HCT116 (cell line): ENCODE measurements around the gene IGIP. TPM values are rescaled to one million over a fixed set of nuclear protein-coding genes. Genes with fewer than 3 reads are reported as not detected.

Experiments
- ATAC-seq: fragments of 200-7000 bp; cut with Tn5 transposase; 2 replicates; pipeline ENCODE4 v1.9.1; 2020; ENCODE audit warnings: mild to moderate bottlenecking, moderate library complexity
- BruUV-seq: library from RNA; stranded (reverse); fragments of 400-500 nt; replicated peaks from 2 replicates; lab custom pipeline; 2021; lab: Mats Ljungman, UMichigan
- CTCF ChIA-PET: fragments of 300-600 bp; sonication (Branson Sonifier 250); formaldehyde crosslinking; loops from one replicate; lab custom pipeline; 2021; ENCODE audit warnings: antibody characterized with exemption; lab: Charles Lee
- POLR2A ChIA-PET: fragments of 300-600, 350-600 bp; sonication (Branson Sonifier 250); formaldehyde crosslinking; loops from one replicate; lab custom pipeline; 2021; ENCODE audit warnings: antibody characterized with exemption; lab: Charles Lee
- RAD21 ChIA-PET, 2 experiments: fragments of 300-600 bp; sonication (Branson Sonifier 250); formaldehyde crosslinking; loops; one replicate each; lab custom pipeline; 2023; ENCODE audit warnings: low total read pairs in 2 of 2; ENCODE audit not compliant: uncharacterized antibody in 2 of 2, unreplicated experiment in 2 of 2, low non-redundant PET in 1 of 2; lab: Charles Lee
- DNase-seq: peaks from one replicate; pipeline ENCODE4 v3.0.0-alpha.2; 2010; ENCODE audit warnings: low read depth, low spot score
- H2AFZ ChIP-seq: fragments of 200-600 bp; shearing (Covaris generic), sonication (generic); 2 replicates; pipeline ENCODE4 v1.6.1; 2017; ENCODE audit warnings: low read depth, mixed run types, mixed read lengths, antibody characterized with exemption, low read length; ENCODE audit not compliant: poor library complexity, severe bottlenecking
- H3K27ac ChIP-seq: 2 replicates; pipeline ENCODE4 v1.5.1; 2012; ENCODE audit warnings: low read depth, low read length
- H3K27me3 ChIP-seq: fragments of 200-600 bp; sonication (generic); 2 replicates; pipeline ENCODE4 v1.6.1; 2016; ENCODE audit warnings: mixed run types, low read length, mixed read lengths; ENCODE audit not compliant: insufficient read depth
- H3K36me3 ChIP-seq, 2 experiments: fragments of 200-500 bp in 1 of 2; fragments of 200-600 bp in 1 of 2; sonication (Bioruptor generic) in 1 of 2; sonication (generic) in 1 of 2; 2 replicates each; pipeline versions ENCODE4 v1.5.1 to v1.6.1; 2014 to 2016; ENCODE audit warnings: low read length in 2 of 2, inconsistent platforms in 1 of 2, mixed read lengths in 1 of 2, mixed run types in 1 of 2; ENCODE audit not compliant: insufficient read depth in 2 of 2, control insufficient read depth in 1 of 2
- H3K4me1 ChIP-seq, 2 experiments: fragments of 200-600 bp in 1 of 2; sonication (generic) in 1 of 2; 2 replicates each; pipeline versions ENCODE4 v1.5.1 to v1.6.1; 2012 to 2017; ENCODE audit warnings: low read length in 2 of 2, inconsistent platforms in 1 of 2, mild to moderate bottlenecking in 1 of 2, mixed read lengths in 1 of 2, mixed run types in 1 of 2, moderate library complexity in 1 of 2; ENCODE audit not compliant: insufficient read depth in 2 of 2, control insufficient read depth in 1 of 2
- H3K4me2 ChIP-seq: fragments of 200-600 bp; sonication (generic); 2 replicates; pipeline ENCODE4 v1.6.1; 2017; ENCODE audit warnings: mixed run types, low read length, mixed read lengths
- H3K4me3 ChIP-seq, 2 experiments: fragments of 200-600 bp in 1 of 2; sonication (generic) in 1 of 2; replicated peaks in 1 of 2; 2 replicates each; pipeline ENCODE4 v1.5.1; 2011 to 2016; ENCODE audit warnings: low read length in 2 of 2, control low read depth in 1 of 2, low read depth in 1 of 2, mild to moderate bottlenecking in 1 of 2, mixed read lengths in 1 of 2, mixed run types in 1 of 2
- H3K79me2 ChIP-seq: fragments of 200-600 bp; sonication (generic); 2 replicates; pipeline ENCODE4 v1.6.1; 2017; ENCODE audit warnings: mild to moderate bottlenecking, mixed run types, low read length, moderate library complexity, mixed read lengths; ENCODE audit not compliant: insufficient read depth
- H3K9ac ChIP-seq: fragments of 200-600 bp; sonication (generic); 2 replicates; pipeline ENCODE4 v1.6.1; 2016; ENCODE audit warnings: low read length, mixed read lengths
- H3K9me2 ChIP-seq: fragments of 200-600 bp; sonication (generic), shearing (Covaris generic); 2 replicates; pipeline ENCODE4 v1.6.1; 2017; ENCODE audit warnings: mixed run types, mild to moderate bottlenecking, moderate library complexity; ENCODE audit not compliant: insufficient read depth
- H3K9me3 ChIP-seq, 2 experiments: fragments of 200-500 bp in 1 of 2; fragments of 200-600 bp in 1 of 2; sonication (Bioruptor generic) in 1 of 2; sonication (generic) in 1 of 2; 2 replicates each; pipeline ENCODE4 v1.6.1; 2014 to 2017; ENCODE audit warnings: low read length in 2 of 2, mixed read lengths in 2 of 2, inconsistent platforms in 1 of 2, low read depth in 1 of 2, mild to moderate bottlenecking in 1 of 2, mixed run types in 1 of 2, moderate library complexity in 1 of 2; ENCODE audit not compliant: control insufficient read depth in 1 of 2, insufficient read depth in 1 of 2
- H4K20me1 ChIP-seq: fragments of 200-600 bp; sonication (generic), shearing (Covaris generic); 2 replicates; pipeline ENCODE4 v1.6.1; 2017; ENCODE audit warnings: mixed run types, mild to moderate bottlenecking, moderate library complexity; ENCODE audit not compliant: insufficient read depth
- ATF3 ChIP-seq: IDR thresholded peaks from 2 replicates; pipeline ENCODE4 v1.6.1; 2012
- CBX3 ChIP-seq: IDR thresholded peaks from 2 replicates; pipeline ENCODE4 v1.6.1; 2012; ENCODE audit warnings: low read depth
- CEBPB ChIP-seq: IDR thresholded peaks from 2 replicates; pipeline ENCODE4 v1.6.1; 2012; ENCODE audit warnings: low read depth
- EGR1 ChIP-seq: IDR thresholded peaks from 2 replicates; pipeline ENCODE4 v1.6.1; 2012; ENCODE audit warnings: low read depth
- ELF1 ChIP-seq: IDR thresholded peaks from 2 replicates; pipeline ENCODE4 v1.6.1; 2012; ENCODE audit warnings: low read depth, borderline replicate concordance
- EZH2phosphoT487 ChIP-seq: fragments of 200-600 bp; IDR thresholded peaks from 2 replicates; pipeline ENCODE4 v1.6.1; 2018; ENCODE audit warnings: antibody characterized with exemption, borderline replicate concordance
- FOSL1 ChIP-seq: IDR thresholded peaks from 2 replicates; pipeline ENCODE4 v1.6.1; 2012; ENCODE audit warnings: low read depth
- JUND ChIP-seq: IDR thresholded peaks from 2 replicates; pipeline ENCODE4 v1.6.1; 2012
- MAX ChIP-seq: IDR thresholded peaks from 2 replicates; pipeline ENCODE4 v1.6.1; 2012
- POLR2A ChIP-seq: IDR thresholded peaks from 2 replicates; pipeline ENCODE4 v1.7.0; 2011; ENCODE audit warnings: borderline replicate concordance; ENCODE audit not compliant: insufficient read depth, insufficient read length; ENCODE audit errors: extremely low read depth
- SIN3A ChIP-seq: IDR thresholded peaks from 2 replicates; pipeline ENCODE4 v1.6.1; 2012; ENCODE audit warnings: low read depth
- SP1 ChIP-seq: IDR thresholded peaks from 2 replicates; pipeline ENCODE4 v1.6.1; 2012; ENCODE audit warnings: low read depth
- TCF7L2 ChIP-seq: IDR thresholded peaks from 2 replicates; pipeline ENCODE4 v1.7.0; 2011; ENCODE audit warnings: borderline replicate concordance, inconsistent platforms; ENCODE audit not compliant: insufficient read depth, insufficient read length; ENCODE audit errors: extremely low read depth
- YY1 ChIP-seq: IDR thresholded peaks from 2 replicates; pipeline ENCODE4 v1.6.1; 2011; ENCODE audit warnings: low read length, low read depth, moderate library complexity, mild to moderate bottlenecking; ENCODE audit not compliant: insufficient replicate concordance; ENCODE audit errors: extremely low read depth
- intact Hi-C: fragments of 100-400 bp; cut with micrococcal nuclease; formaldehyde crosslinking; loops from 2 replicates; pipeline ENCODE4 v1.10.0; 2022
- total RNA-seq: library from RNA; stranded (reverse); gene quantifications from one replicate; pipeline ENCODE4 v1.2.1, GENCODE V29; 2021; ENCODE audit not compliant: unreplicated experiment

The IGIP gene
- total RNA-seq, 1 experiment from 2014 or later: 5.2 TPM

- POLR2A ChIA-PET: interaction anchor here (0.6 kb wide), 1 partner anchor 19 kb away, joined by 4 read pairs; no protein-coding TSS in a partner anchor
- TF ChIP-seq ELF1 (peak; percentile 20; the same call in 1 of the 2 replicates), TCF7L2 (no peak), SP1 (peak; percentile 58), FOSL1 (peak; percentile 61; the same call in 1 of the 2 replicates), ATF3 (no peak), SIN3A (0 out of 2 replicates have a peak, but pooled peaks have one; percentile 31), JUND (peak; percentile 47; the same call in 1 of the 2 replicates), CBX3 (no peak)
- peak; percentile 79 for ATAC-seq
- Histone ChIP-seq H3K27ac (no peak overlapping the region), H3K4me3 (no peak overlapping the region), H3K4me1 (peaks cover 0 to 19% of the 10 kb centered on the region in 2 experiments; a peak in 2 of 4 replicates), H3K4me2 (peak overlapping the region; percentile 55), H2AFZ (no peak overlapping the region), H3K9me3 (no peaks in the 10 kb centered on the region), H3K9me2 (no peaks in the 10 kb centered on the region), H3K9ac (0 out of 2 replicates have a peak overlapping the region, but pooled peaks have one; percentile 4), H3K79me2 (no peaks in the 10 kb centered on the region), H3K27me3 (no peaks in the 10 kb centered on the region), H3K36me3 (no peaks in the 10 kb centered on the region), H4K20me1 (no peaks in the 10 kb centered on the region)
- DNase-seq: peak; percentile 33
- RAD21 ChIA-PET: no interaction called here
- intact Hi-C loops: no loop called here
- no TSS peak for BruUV-seq
- CTCF ChIA-PET: interaction anchor here (1.0 to 2.7 kb wide), 3 partner anchors 12 to 57 kb away, joined by 3 to 20 read pairs (median 4); no protein-coding TSS in a partner anchor
These were observed 6.3 kb downstream of the IGIP start for GRCh38 chr5:140131967-140132409.

DNA sequence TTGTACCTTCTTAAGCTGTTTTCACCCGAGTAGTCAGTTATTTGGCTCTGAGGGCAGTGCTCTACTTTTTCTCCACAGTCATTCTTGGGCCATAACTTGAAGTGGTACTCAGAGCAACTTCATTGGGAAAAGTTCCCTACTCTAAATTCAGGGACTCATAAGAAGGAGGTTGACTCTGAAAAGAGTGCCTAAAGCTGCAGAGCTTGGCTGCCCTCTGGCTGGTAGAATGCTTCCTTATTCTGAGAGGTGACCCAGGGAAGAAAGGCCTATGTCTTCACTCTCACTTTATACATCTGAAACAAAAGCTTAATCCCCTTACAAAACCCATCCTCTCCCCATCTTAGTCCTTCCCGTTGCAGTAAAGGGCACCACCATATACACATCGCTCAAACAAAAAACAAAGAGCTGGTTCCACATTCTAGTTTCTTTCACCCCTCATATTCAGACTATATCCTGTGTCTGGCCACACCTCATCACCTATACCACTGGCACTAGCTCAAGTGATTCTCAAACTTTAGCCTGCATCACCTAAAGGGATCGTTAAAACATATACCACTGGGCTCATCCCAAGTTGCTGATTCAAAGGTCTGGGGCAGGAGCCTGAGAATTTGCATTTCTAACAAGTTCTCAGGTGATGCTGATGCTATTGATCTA, 7.9 kb downstream of the IGIP start:
- ATAC-seq: no peak
- Histone ChIP-seq H3K9ac (no peak overlapping the region), H3K27me3 (no peaks in the 10 kb centered on the region), H3K9me3 (no peaks in the 10 kb centered on the region), H3K4me3 (no peak overlapping the region), H2AFZ (no peak overlapping the region), H3K36me3 (no peaks in the 10 kb centered on the region), H3K4me2 (no peak overlapping the region), H3K9me2 (no peaks in the 10 kb centered on the region)
- intact Hi-C loops: no loop called here
- ChIA-PET RAD21 (no interaction called here), CTCF (interaction anchor here (2.7 kb wide), 1 partner anchor 11 kb away, joined by 20 read pairs; no protein-coding TSS in a partner anchor)
- no TSS peak for BruUV-seq
- TF ChIP-seq YY1: no peak
- no peak for TF ChIP-seq MAX
- TF ChIP-seq FOSL1: no peak
- TF ChIP-seq EZH2phosphoT487: no peak
- TF ChIP-seq CEBPB: no peak
- no peak for TF ChIP-seq EGR1
- no peak for TF ChIP-seq POLR2A
- TF ChIP-seq, all 23 proteins: peak for 0
- no peaks in the 10 kb centered on the region; the same call in 1 of the 2 replicates for H3K79me2 ChIP-seq
- no peak for DNase-seq
- H3K4me1 ChIP-seq: peaks cover 0 to 19% of the 10 kb centered on the region in 2 experiments; a peak in 2 of 4 replicates
- H3K27ac ChIP-seq: no peak overlapping the region
- no peaks in the 10 kb centered on the region for H4K20me1 ChIP-seq
- POLR2A ChIA-PET: no interaction called here
